GM21447 (cell line): ENCODE data around the gene EPHA3.

ENCODE experiments used
- ATAC-seq: cut with Tn5 transposase; IDR thresholded peaks from one replicate; pipeline ENCODE4 v1.9.1; 2021; ENCODE audit not compliant: unreplicated experiment

Gene EPHA3

GRCh38 chr3:89278302-89279025 is 171.0 kb downstream of the EPHA3 start:
- no peak for ATAC-seq

GRCh38 chr3:89280301-89280700 is 172.9 kb downstream of the EPHA3 start:
- ATAC-seq: no peak

- no peak for ATAC-seq
These were observed 173.5 kb downstream of the EPHA3 start for GRCh38 chr3:89280822-89281365.

- no peak for ATAC-seq
These were observed 180.6 kb downstream of the EPHA3 start for GRCh38 chr3:89287902-89288508.

GRCh38 chr3:89289574-89290190 is 182.3 kb downstream of the EPHA3 start:
- no peak for ATAC-seq

GRCh38 chr3:89297199-89297598 is 189.8 kb downstream of the EPHA3 start:
- no peak for ATAC-seq

- ATAC-seq: no peak
These were observed 193.1 kb downstream of the EPHA3 start for GRCh38 chr3:89300526-89300925.

GRCh38 chr3:89300981-89301380 is 193.6 kb downstream of the EPHA3 start:
- no peak for ATAC-seq

- ATAC-seq: no peak
These were observed 196.3 kb downstream of the EPHA3 start for GRCh38 chr3:89303701-89304100.

- ATAC-seq: no peak
These were observed 199.1 kb downstream of the EPHA3 start for GRCh38 chr3:89306540-89306939.

GRCh38 chr3:89311581-89311980 is 204.2 kb downstream of the EPHA3 start:
- no peak for ATAC-seq

GRCh38 chr3:89312141-89312540 is 204.7 kb downstream of the EPHA3 start:
- ATAC-seq: no peak

- no peak for ATAC-seq
These were observed 207.2 kb downstream of the EPHA3 start for GRCh38 chr3:89314454-89315098.

GRCh38 chr3:89315750-89316470 is 208.5 kb downstream of the EPHA3 start:
- ATAC-seq: no peak

GRCh38 chr3:89320186-89320585 is 212.8 kb downstream of the EPHA3 start:
- ATAC-seq: no peak

- ATAC-seq: no peak
These were observed 219.6 kb downstream of the EPHA3 start for GRCh38 chr3:89326997-89327396.

- no peak for ATAC-seq
These were observed 225.0 kb downstream of the EPHA3 start for GRCh38 chr3:89332386-89332785.

- ATAC-seq: no peak
These were observed 225.4 kb downstream of the EPHA3 start for GRCh38 chr3:89332793-89333192.

- no peak for ATAC-seq
These were observed 228.3 kb downstream of the EPHA3 start for GRCh38 chr3:89335693-89336092.

- ATAC-seq: no peak
These were observed 233.0 kb downstream of the EPHA3 start for GRCh38 chr3:89340408-89340807.

GRCh38 chr3:89344076-89344475 is 236.7 kb downstream of the EPHA3 start:
- ATAC-seq: no peak
